Ovary (tissue), 9 donors: ENCODE measurements around the gene CTNNBL1. TPM values are rescaled to one million over a fixed set of nuclear protein-coding genes. Genes with fewer than 3 reads are reported as not detected.
"Not testable (repeated sequence)": the region's sequence is repeated elsewhere in the genome, so short reads cannot be mapped to it uniquely, and the experiment has no call there.

Experiments used
- DNase-seq, 5 donors: peaks; one replicate each; pipeline ENCODE4 v3.0.0-alpha.2; 2019 to 2020
- H3K27ac ChIP-seq, 2 donors: fragments of 200-600 bp; one replicate each; pipeline versions ENCODE4 v1.5.1 to v1.8.0; 2019 to 2022
- H3K27me3 ChIP-seq: fragments of 200-600 bp; one replicate; pipeline ENCODE4 v1.8.0; 2022
- H3K36me3 ChIP-seq: fragments of 200-600 bp; sonication (generic); one replicate; pipeline ENCODE4 v1.5.1; 2019
- H3K4me1 ChIP-seq: one replicate; pipeline ENCODE4 v1.8.1; 2013; ENCODE audit warnings: mild to moderate bottlenecking, moderate library complexity; ENCODE audit not compliant: insufficient read depth
- H3K4me3 ChIP-seq: fragments of 200-600 bp; sonication (generic); one replicate; pipeline ENCODE4 v1.5.1; 2017
- H3K9me3 ChIP-seq, 2 donors: fragments of 200-600 bp in 1 of 2; sonication (generic) in 1 of 2; one replicate each; pipeline versions ENCODE4 v1.5.1 to v1.8.1; 2013 to 2019; ENCODE audit warnings: mild to moderate bottlenecking in 1 of 2, moderate library complexity in 1 of 2
- CTCF ChIP-seq, 3 donors: fragments of 450-650 bp in 2 of 3; fragments of 200-600 bp in 1 of 3; IDR thresholded peaks; one replicate each; pipeline versions ENCODE4 v1.5.1 to v1.8.0; 2016 to 2022; ENCODE audit warnings: antibody characterized with exemption in 3 of 3, mild to moderate bottlenecking in 1 of 3
- EP300 ChIP-seq: sonication (generic); formaldehyde crosslinking; IDR thresholded peaks from one replicate; pipeline ENCODE4 v1.6.1; 2017; ENCODE audit warnings: antibody characterized with exemption
- POLR2A ChIP-seq: fragments of 450-650 bp; IDR thresholded peaks from one replicate; pipeline ENCODE4 v1.6.1; 2017; ENCODE audit warnings: antibody characterized with exemption, mild to moderate bottlenecking, moderate library complexity
- WGBS, 3 donors: extraction: QIAGEN DNeasy Blood & Tissue Kit in 1 of 3; methylation state at CpG; one replicate each; pipeline versions ENCODE4 v1.1.5 to v1.1.7; 2013 to 2017; 5-methylcytosine and 5-hydroxymethylcytosine counted together
- intact Hi-C, 4 donors: fragments of 100-400 bp; cut with DNase I; formaldehyde crosslinking; loops; one replicate each; pipeline versions ENCODE4 v1.11.0 to v1.15.1; 2022 to 2023
- polyA plus RNA-seq, 2 donors: library from polyadenylated mRNA; stranded (reverse); fragments of 200-250 nt in 1 of 2; fragments of 350-450 nt in 1 of 2; fragmentation: Illumina TruSeq in 1 of 2; extraction: RNeasy Lipid Tissue Mini Kit (QIAGEN cat#74804) in 1 of 2; gene quantifications; one replicate each; pipeline ENCODE4 v1.2.3, GENCODE V29; 2013 to 2014
- total RNA-seq, 7 donors: library from RNA; depleted of rRNA in 2 of 7; stranded (reverse); fragments of >200 nt in 2 of 7; fragmentation: NEBNext Ultra II Directional in 3 of 7; extraction: Animal tissue kit (Norgen Biotek cat#: 25700) in 3 of 7; gene quantifications; one replicate each; pipeline versions ENCODE4 v1.1.0 to v1.2.4, GENCODE V29; 2016 to 2023
- donor health status: DM: no; HTN: no; CAD: no; lungs with moderate emphysema.
- donor health status: DM: no; HTN: no; CAD: no.
- donor health status: Bipolar disorder and iron deficiency.
- donor health status: DM: yes; HTN: yes; CAD: no.
- donor health status: DM: no; HTN: no; CAD: no.
- donor health status: DM: yes; HTN: yes; CAD: no.

Gene CTNNBL1
- total and polyA plus RNA-seq, 9 donors, result 17.3 to 58.7 (median 42.3) TPM

- Histone ChIP-seq H3K4me3 (no peak overlapping the region), H3K27me3 (no peaks in the 10 kb centered on the region), H3K4me1 (peaks cover 2% of the 10 kb centered on the region), H3K27ac (no peak overlapping the region), H3K9me3 (no peaks in the 10 kb centered on the region), H3K36me3 (no peaks in the 10 kb centered on the region)
- intact Hi-C loops, result no loop called here
- no peak for TF ChIP-seq POLR2A
- no peak for TF ChIP-seq EP300
- no peak for TF ChIP-seq CTCF (IDR thresholded peaks at IDR 0.05)
- 43 to 47% (median 44%) methylated on average over 2 of the region's 2 CpGs for WGBS, 3 donors
- DNase-seq, result no peak
These were observed 5.4 kb downstream of the CTNNBL1 start for GRCh38 chr20:37699202-37699601.

- Histone ChIP-seq H3K27me3 (no peaks in the 10 kb centered on the region), H3K4me1 (no peaks in the 10 kb centered on the region), H3K9me3 (no peaks in the 10 kb centered on the region), H3K36me3 (no peaks in the 10 kb centered on the region), H3K27ac (no peak overlapping the region), H3K4me3 (no peak overlapping the region)
- intact Hi-C loops, result no loop called here
- TF ChIP-seq CTCF (IDR thresholded peaks at IDR 0.05), result no peak
- no peak for TF ChIP-seq POLR2A
- no peak for TF ChIP-seq EP300
- WGBS, 3 donors, result 96 to 98% (median 96%) methylated on average over 4 of the region's 4 CpGs
- no peak for DNase-seq
These were observed 6.5 kb downstream of the CTNNBL1 start for GRCh38 chr20:37700301-37700700.

GRCh38 chr20:37701676-37702075 is 7.8 kb downstream of the CTNNBL1 start:
- H3K9me3 ChIP-seq, H3K27me3 ChIP-seq, intact Hi-C loops, DNase-seq, H3K27ac ChIP-seq, H3K4me1 ChIP-seq, H3K36me3 ChIP-seq, H3K4me3 ChIP-seq: not testable (repeated sequence)
- WGBS, 3 donors, result 91 to 96% (median 92%) methylated on average over 17 of the region's 17 CpGs

- Histone ChIP-seq H3K9me3 (no peaks in the 10 kb centered on the region), H3K4me1 (no peaks in the 10 kb centered on the region), H3K27ac (no peak overlapping the region), H3K27me3 (no peaks in the 10 kb centered on the region), H3K4me3 (no peak overlapping the region), H3K36me3 (no peaks in the 10 kb centered on the region)
- no peak for DNase-seq
- intact Hi-C loops, result no loop called here
- WGBS, 3 donors, result 80 to 88% (median 83%) methylated on average over 1 of the region's 1 CpG
- TF ChIP-seq POLR2A (no peak), CTCF (IDR thresholded peaks at IDR 0.05) (no peak), EP300 (no peak)
These were observed 8.7 kb downstream of the CTNNBL1 start for GRCh38 chr20:37702403-37703034.

GRCh38 chr20:37703035-37703845 is 9.4 kb downstream of the CTNNBL1 start:
- no peak for TF ChIP-seq CTCF (IDR thresholded peaks at IDR 0.05)
- TF ChIP-seq POLR2A, result no peak
- TF ChIP-seq EP300, result no peak
- no peak for DNase-seq
- no peak overlapping the region for H3K4me3 ChIP-seq
- WGBS, 3 donors, result 62 to 80% (median 64%) methylated on average over 6 of the region's 6 CpGs
- H3K27me3 ChIP-seq, result no peaks in the 10 kb centered on the region
- H3K27ac ChIP-seq, result no peak overlapping the region
- intact Hi-C loops, result no loop called here
- no peaks in the 10 kb centered on the region for H3K36me3 ChIP-seq
- no peaks in the 10 kb centered on the region for H3K9me3 ChIP-seq
- H3K4me1 ChIP-seq, result no peaks in the 10 kb centered on the region
